Kidney glomerular epithelial cell (primary cell): Measurements from ENCODE around the gene ERGIC1.

Source experiments
- DNase-seq: peaks from one replicate; lab custom pipeline; 2025; lab: John Stamatoyannopoulos, UW

ERGIC1 gene

GRCh38 chr5:172902497-172903472, 68.7 kb downstream of the ERGIC1 start:
- DNase-seq = peak; percentile 97

- DNase-seq = peak; percentile 94
These were observed 69.7 kb downstream of the ERGIC1 start for GRCh38 chr5:172903790-172904189.

- DNase-seq = no peak
These were observed 70.2 kb downstream of the ERGIC1 start for GRCh38 chr5:172904312-172904642.

GRCh38 chr5:172904643-172905345, 70.7 kb downstream of the ERGIC1 start:
- peak; percentile 80 for DNase-seq

- DNase-seq = no peak
These were observed 71.5 kb downstream of the ERGIC1 start for GRCh38 chr5:172905346-172906140.

- no peak for DNase-seq
These were observed 72.4 kb downstream of the ERGIC1 start for GRCh38 chr5:172906436-172906835.

GRCh38 chr5:172906888-172907287, 72.8 kb downstream of the ERGIC1 start:
- no peak for DNase-seq

GRCh38 chr5:172907657-172908056, 73.6 kb downstream of the ERGIC1 start:
- no peak for DNase-seq

- DNase-seq = no peak
These were observed 74.6 kb downstream of the ERGIC1 start for GRCh38 chr5:172908662-172909061.

GRCh38 chr5:172909931-172910502, 76.0 kb downstream of the ERGIC1 start:
- DNase-seq = peak; percentile 83

- peak; percentile 93 for DNase-seq
These were observed 77.0 kb downstream of the ERGIC1 start for GRCh38 chr5:172910828-172911627.

GRCh38 chr5:172911628-172911880, 77.5 kb downstream of the ERGIC1 start:
- no peak for DNase-seq

- DNase-seq = no peak
These were observed 77.9 kb downstream of the ERGIC1 start for GRCh38 chr5:172911976-172912375.

- no peak for DNase-seq
These were observed 79.2 kb downstream of the ERGIC1 start for GRCh38 chr5:172913117-172913850.

- no peak for DNase-seq
These were observed 81.5 kb downstream of the ERGIC1 start for GRCh38 chr5:172915514-172915913.

- DNase-seq = no peak
These were observed 84.6 kb downstream of the ERGIC1 start for GRCh38 chr5:172918421-172919371.

GRCh38 chr5:172919525-172920446, 85.7 kb downstream of the ERGIC1 start:
- DNase-seq = no peak

GRCh38 chr5:172920447-172920849, 86.4 kb downstream of the ERGIC1 start:
- peak; percentile 63 for DNase-seq
